GM12873 (cell line): Measurements from ENCODE around the gene FAM131A.

Experiments
- TF ChIP-seq, protein P1 (sequence below): IDR thresholded peaks from 2 replicates; pipeline ENCODE4 v1.5.1; 2012; ENCODE audit warnings: low read depth, mild to moderate bottlenecking, moderate library complexity, low read length, control low read depth; ENCODE audit not compliant: insufficient read depth; ENCODE audit errors: missing control alignments

Gene FAM131A

DNA sequence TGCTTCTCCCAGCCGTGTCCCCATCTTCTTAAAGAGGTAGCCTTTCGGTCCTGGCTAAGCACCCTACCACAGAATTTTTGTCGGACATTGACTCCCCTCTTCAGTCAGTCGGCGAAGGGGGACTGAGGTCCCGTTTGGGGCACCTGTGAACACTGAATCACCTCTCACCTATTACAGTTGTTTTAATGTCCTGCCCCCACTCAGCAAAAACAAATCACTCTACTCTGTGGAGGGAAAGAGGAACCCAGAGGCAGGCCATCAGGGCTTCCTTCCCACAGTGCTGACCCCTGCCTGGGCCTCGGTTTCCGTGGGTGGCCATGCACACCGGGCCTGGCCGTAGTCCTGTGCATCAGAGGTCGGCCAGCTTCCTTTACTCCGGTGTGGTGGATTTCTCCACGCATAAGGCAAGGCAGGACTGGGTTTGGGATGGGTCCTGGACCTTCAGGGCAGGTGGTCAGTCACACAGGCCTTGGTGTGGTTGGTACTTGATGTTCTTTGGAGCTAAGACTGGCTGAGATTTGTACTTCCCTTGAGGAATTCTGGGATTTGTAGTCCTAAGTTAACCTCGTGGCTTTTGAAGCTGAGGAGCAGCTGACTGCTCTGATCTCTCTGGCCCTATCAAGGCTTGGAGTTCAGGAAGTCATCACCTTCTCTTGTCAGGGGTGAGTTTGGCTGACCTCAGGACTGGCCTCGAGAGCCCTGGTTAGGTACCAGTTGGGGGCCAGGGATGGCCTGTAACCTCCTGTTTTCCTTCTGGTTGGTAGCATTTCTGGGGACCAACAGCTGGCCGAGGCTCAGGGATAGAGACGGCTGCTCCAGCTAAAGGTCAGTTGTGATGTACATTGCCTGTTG is 627 bp upstream of the FAM131A start:
- TF ChIP-seq, protein P1, sequence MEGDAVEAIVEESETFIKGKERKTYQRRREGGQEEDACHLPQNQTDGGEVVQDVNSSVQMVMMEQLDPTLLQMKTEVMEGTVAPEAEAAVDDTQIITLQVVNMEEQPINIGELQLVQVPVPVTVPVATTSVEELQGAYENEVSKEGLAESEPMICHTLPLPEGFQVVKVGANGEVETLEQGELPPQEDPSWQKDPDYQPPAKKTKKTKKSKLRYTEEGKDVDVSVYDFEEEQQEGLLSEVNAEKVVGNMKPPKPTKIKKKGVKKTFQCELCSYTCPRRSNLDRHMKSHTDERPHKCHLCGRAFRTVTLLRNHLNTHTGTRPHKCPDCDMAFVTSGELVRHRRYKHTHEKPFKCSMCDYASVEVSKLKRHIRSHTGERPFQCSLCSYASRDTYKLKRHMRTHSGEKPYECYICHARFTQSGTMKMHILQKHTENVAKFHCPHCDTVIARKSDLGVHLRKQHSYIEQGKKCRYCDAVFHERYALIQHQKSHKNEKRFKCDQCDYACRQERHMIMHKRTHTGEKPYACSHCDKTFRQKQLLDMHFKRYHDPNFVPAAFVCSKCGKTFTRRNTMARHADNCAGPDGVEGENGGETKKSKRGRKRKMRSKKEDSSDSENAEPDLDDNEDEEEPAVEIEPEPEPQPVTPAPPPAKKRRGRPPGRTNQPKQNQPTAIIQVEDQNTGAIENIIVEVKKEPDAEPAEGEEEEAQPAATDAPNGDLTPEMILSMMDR, result no peak

DNA sequence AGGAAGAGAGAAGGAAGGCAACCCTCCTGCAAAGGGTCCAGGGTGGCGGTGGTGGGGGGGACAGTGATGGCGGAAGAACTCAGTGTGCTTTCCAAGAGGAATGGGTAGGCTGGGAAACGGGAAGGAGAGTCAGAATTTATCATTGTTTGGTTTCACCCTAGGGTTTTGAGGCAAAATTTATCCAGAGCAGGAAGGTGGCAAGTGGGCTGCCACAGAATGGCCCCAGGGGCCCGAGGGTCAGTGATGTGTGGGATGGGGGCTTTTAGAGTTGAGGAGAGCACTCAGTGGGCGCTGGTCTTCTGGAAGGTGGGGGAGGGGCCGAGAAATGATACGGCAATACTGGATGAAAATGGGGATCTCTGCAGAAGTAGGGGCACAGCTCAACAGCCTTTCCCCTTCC is 581 bp downstream of the FAM131A start:
- TF ChIP-seq, protein P1, result no peak

DNA sequence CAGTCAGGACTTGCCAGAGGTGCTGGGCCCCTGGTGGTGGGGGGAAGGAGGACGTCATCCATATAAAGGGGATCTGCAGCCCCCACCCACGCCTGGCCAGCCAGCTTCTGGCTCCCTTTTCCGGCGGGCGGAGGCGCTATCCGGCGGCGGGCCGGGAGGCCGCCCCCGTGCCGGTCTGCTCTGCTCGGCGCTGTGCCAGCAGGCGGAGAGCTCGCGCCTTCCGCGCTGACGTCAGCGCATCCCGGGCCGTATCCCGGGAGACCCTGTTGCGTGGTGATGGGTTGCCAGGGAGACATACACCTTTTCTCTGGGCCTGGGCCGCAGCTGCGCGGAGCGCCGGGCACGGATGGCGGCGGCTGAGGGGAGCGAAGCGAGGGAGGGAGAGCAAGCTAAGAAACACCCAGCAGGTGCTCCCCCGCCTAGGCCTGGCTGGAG is 1.1 kb downstream of the FAM131A start:
- TF ChIP-seq, protein P1, result peak; percentile 10

DNA sequence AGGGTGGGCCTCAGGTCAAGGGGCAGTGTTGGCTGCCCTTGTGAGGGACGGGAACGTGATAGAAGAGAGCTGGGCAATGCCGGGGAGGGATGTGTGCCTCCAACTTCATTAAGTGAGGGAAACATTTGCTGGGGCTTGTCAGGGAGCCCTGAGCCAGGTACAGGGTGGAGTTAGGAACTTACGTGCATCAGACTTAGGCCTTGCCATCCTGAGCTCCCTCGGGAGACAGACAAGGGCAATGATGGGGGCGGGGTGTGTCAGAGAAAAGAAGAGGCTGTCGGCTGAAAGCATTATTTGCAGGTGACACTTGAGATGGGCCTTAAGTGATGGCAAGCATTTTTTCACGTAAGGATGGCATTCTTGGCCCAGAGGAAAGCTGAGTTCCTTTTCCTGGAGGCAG is 1.6 kb downstream of the FAM131A start:
- TF ChIP-seq, protein P1, result no peak

DNA sequence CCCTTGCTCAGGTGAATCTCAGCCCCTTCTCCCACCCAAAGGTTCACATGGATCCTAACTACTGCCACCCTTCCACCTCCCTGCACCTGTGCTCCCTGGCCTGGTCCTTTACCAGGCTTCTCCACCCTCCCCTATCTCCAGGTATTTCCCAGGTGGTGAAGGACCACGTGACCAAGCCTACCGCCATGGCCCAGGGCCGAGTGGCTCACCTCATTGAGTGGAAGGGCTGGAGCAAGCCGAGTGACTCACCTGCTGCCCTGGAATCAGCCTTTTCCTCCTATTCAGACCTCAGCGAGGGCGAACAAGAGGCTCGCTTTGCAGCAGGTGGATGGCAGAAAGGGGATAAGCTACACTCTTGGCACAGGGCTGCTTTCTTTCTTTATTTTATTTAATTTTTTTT is 4.5 kb downstream of the FAM131A start:
- TF ChIP-seq, protein P1, result no peak

DNA sequence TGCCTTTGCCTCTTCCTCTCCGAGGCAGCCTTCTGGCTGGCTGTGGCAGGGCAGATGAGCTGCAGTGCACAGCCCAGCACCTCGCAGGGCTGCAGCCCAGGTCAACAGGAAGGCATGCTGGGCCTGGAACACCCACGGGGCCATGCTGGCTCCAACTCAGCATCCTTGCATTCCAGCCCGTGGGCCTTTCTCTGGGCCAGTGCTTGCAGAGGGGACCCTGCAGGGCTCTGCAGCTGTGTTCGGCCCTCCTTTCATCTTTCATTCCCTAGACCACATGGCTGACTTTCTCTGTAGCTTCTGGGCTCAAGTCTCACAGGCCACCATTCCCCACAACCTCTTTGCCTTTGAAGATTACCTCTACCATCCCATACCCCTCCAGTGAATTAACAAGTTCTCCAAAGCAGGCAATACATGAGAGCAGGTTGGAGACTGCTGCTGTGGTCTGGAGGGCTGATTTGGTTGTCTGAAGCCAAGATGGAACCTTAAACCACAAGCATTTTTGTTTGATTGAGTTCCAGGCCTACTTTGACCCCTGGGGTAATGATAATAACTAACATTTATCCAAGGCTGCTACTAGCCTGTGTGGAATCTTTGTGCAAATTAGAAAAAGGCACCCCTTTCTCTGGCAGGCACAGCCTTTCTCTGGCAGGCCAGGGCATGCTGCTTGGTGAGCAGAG is 5.9 kb downstream of the FAM131A start:
- TF ChIP-seq, protein P1, result no peak

DNA sequence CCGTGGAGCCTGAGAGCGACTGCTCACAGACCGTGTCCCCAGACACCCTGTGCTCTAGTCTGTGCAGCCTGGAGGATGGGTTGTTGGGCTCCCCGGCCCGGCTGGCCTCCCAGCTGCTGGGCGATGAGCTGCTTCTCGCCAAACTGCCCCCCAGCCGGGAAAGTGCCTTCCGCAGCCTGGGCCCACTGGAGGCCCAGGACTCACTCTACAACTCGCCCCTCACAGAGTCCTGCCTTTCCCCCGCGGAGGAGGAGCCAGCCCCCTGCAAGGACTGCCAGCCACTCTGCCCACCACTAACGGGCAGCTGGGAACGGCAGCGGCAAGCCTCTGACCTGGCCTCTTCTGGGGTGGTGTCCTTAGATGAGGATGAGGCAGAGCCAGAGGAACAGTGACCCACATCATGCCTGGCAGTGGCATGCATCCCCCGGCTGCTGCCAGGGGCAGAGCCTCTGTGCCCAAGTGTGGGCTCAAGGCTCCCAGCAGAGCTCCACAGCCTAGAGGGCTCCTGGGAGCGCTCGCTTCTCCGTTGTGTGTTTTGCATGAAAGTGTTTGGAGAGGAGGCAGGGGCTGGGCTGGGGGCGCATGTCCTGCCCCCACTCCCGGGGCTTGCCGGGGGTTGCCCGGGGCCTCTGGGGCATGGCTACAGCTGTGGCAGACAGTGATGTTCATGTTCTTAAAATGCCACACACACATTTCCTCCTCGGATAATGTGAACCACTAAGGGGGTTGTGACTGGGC is 7.3 kb downstream of the FAM131A start:
- TF ChIP-seq, protein P1, result no peak
